Transverse colon (tissue), 3 donors: ENCODE measurements around the gene KNOP1.

Experiments
- CTCF ChIP-seq, 5 experiments: fragments of 200-600 bp in 3 of 5; fragments of 450-650 bp in 2 of 5; sonication (generic) in 3 of 5; IDR thresholded peaks; 1 replicate in 2 of 5; 2 replicates in 3 of 5; pipeline ENCODE4 v1.5.1; 2016 to 2017; ENCODE audit warnings: antibody characterized with exemption in 5 of 5, inconsistent platforms in 3 of 5, mild to moderate bottlenecking in 2 of 5, moderate library complexity in 1 of 5
- EP300 ChIP-seq: sonication (generic); formaldehyde crosslinking; IDR thresholded peaks from one replicate; pipeline ENCODE4 v1.6.1; 2017; ENCODE audit warnings: antibody characterized with exemption, low read depth
- POLR2A ChIP-seq: fragments of 450-650 bp; IDR thresholded peaks from one replicate; pipeline ENCODE4 v1.6.1; 2016; ENCODE audit warnings: antibody characterized with exemption, mild to moderate bottlenecking, moderate library complexity

- TF ChIP-seq CTCF (IDR thresholded peaks at IDR 0.05) (no peak), EP300 (no peak), POLR2A (no peak)
Observed at GRCh38 chr16:19755268-19755667, 37.2 kb upstream of the KNOP1 start.
